Activated T-helper 9 cell treated with anti-CD3 and anti-CD28 coated beads, Interleukin-2, amount 50 U/mL, for 16 hours (primary cell): Measurements from ENCODE around the gene AAK1.
"Not testable (repeated sequence)": the region's sequence is repeated elsewhere in the genome, so short reads cannot be mapped to it uniquely, and the experiment has no call there.

Experiments
- DNase-seq: peaks from one replicate; pipeline ENCODE4 v3.0.0-alpha.2; 2020; ENCODE audit warnings: low read depth

AAK1 gene

DNA sequence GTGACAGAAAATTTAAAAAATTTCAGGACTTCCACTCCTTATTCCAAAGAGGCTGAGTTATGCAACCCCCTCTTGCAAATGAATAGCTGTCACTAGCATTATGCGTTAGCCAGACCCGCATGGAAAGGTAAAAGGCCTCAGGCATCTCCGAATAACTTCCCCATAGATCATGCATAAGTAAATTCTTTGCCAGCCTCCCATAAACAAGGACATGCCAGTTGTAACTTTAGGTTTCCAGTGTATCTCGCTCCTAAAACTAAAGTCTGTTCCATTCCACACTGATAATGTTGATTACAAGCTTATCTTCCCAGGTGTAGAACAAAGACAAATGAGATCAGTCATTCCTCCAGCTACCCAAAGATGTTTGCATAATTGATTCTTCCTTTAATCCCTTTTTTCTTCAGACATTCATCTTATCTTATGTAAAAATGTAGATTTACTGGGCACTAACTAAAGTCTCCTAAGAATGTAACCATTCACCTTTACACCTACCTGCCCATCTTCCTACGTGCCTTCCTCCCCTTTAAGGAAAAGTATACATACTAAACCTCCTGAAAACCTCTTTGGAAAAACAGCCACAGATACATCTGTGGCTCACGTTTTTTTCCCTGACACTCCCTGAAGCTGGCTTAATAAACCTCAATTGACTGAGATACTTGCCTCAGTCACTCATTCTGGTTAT lies 192.7 kb downstream of the AAK1 start:
- DNase-seq: no peak

DNA sequence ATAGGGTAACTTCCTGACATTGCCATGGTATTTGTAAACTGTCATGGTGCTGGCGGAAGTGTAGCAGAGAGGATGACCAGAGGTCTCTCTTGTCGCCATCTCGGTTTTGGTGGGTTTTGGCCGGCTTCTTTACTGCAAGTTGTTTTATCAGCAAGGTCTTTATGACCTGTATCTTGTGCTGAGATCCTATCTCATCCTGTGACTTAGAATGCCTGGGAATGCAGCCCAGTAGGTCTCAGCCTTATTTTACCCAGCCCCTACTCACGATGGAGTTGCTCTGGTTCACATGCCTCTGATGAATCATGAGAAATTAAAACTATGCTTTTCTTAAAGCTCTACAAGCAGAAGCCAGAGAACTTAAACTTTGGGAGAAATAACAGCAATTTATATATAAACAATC lies 193.6 kb downstream of the AAK1 start:
- DNase-seq: no peak

DNA sequence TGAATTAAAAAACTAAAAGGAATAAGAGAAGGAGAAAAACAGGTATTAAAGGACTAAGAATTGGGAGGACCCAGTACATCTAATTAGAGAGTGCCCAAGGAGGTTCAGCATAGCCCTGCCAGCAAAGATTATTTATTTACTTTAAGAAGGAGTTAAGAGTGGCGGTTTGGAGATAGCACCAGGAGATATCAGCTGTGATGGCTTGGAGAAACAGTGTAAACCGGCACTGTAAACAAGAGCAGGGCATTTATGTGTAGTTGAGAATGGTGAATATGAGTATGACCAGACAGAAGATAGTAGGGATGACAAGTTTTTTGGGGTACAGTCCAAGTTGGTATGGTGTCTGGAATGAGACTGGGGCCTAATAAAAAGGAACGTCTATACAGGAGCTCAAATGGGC lies 199.9 kb downstream of the AAK1 start:
- not testable (repeated sequence) for DNase-seq

DNA sequence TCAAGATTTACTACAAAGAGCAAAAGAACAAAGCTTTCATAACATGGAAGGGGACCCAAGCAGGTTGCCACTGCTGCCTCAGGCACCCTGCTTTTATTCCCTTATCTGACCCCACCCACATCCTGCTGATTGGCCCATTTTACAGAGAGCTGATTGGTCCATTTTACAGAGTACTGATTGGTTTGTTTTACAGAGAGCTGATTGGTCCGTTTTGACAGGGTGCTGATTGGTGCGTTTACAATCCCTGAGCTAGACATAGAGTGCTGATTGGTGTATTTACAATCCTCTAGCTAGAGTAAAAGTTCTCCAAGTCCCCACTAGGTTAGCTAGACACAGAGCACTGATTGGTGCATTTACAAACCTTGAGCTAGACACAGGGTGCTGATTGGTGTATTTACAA lies 204.0 kb downstream of the AAK1 start:
- DNase-seq: not testable (repeated sequence)

DNA sequence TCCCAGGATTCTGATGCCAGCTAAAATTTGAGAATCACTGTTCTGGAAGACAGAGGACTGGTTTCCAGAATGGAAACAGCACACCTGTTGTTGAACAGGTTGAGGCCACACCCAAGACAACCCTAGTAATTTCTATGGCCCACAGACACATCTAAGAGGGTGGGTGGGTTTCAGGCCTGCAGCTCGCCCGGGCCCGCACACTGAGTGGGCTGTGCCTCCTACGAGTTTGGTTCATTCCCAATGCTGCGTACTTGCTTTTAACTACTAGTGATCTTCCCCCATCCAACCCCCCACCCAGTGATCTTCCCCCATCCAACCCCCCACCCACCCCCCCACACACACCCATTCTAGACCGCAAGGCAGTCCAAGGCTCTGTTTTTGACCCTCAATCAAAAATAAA lies 205.0 kb downstream of the AAK1 start:
- no peak for DNase-seq

DNA sequence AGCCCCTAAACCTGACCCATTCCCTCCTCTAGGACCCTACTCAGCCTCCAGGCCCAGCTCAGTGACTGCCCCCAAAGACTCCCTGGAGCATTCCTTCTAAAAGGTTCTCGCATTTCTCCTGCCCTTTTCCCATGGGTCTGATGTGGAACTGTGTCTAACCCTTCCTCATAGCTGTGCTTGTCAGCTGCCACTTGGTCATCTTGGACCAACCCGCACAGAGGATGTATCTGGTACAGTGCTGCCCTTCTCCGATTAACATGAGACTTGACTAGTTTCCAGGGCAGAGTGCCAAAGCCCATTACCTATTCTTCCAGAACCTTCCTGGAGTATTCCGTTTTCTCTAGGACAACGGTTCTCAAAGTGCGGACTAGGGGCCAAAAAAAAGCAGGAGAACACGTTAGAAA lies 205.8 kb downstream of the AAK1 start:
- DNase-seq: no peak

DNA sequence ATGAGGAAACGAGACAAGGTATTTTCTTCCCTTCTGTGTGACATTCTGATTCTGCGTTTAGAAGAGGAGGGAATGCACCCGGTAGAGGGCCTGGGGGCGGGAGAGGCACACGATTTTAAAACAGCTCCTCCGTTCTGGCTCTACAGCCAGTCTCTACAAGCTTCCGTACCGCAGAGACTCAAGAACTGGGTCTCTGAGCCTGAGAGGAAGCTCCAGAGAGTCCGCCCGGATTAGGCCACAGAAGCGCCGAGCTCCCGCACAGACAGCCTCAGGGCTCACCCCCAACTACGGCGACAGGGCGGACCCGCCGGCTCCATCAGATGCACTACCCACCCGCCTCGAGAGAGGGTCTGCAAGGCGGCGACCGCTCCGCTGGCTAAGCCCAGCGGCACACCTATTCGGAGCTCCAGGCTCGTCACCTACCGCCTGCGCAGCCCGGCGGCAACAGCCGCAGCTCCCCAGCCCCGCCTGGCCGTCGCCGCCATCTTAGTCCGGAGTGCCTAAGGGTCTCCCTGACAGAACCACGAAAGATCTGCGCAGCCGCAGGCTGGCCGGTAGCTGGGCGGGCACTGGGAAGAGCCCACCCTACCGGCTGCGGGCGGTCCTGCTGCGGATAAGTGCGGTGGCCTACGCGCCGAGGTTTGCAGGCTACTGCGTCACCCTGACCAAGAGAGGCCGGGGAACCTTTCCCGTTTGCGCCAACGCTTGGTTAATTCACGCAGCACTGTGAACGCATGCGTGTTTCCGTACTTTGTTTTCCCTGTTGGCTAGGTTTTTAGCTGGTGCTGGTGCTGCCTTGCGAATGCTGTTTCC lies 206.4 kb downstream of the AAK1 start, which contains the start of gene NFU1:
NFU1 (minus strand) TSS at position 498 of the 813 bp plus-strand sequence; CDS start at position 485, 13 bp downstream.
- peak; percentile 79 for DNase-seq

DNA sequence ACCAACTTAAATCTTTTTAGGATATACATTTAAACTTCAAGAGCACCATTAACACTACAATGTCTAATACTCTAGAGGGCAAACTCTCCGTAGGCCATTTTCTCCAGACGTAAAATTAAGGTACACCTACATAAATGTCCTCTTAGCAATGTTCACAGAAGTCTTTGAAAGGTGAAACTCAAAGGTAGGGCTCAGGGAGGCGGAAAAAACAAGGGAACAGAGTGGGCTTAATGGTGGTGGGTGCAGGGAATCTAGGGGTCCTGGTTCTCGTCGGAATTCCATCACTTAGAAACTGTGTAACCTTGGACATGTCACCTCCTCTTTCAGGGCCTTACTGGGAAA lies 207.0 kb downstream of the AAK1 start:
- DNase-seq: no peak

DNA sequence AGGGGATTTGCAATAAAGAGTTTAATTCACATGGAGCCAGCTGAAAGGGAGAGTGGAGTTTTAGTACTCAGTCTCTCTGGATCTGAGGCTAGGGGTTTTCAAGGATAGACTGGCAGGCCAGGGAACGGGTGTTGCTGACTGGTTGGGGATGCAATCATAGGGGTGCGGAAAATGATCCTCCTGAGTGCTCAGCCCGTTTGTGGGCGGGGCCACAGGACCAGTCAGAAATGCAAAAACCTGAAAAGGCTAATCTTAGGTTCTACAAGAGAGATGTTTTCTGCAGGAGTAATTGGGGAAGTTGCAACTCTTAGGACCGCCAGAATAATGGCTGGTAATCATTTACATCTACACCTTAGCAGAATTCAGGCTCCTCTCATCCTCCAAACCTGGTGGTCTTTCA lies 208.8 kb downstream of the AAK1 start:
- no peak for DNase-seq

DNA sequence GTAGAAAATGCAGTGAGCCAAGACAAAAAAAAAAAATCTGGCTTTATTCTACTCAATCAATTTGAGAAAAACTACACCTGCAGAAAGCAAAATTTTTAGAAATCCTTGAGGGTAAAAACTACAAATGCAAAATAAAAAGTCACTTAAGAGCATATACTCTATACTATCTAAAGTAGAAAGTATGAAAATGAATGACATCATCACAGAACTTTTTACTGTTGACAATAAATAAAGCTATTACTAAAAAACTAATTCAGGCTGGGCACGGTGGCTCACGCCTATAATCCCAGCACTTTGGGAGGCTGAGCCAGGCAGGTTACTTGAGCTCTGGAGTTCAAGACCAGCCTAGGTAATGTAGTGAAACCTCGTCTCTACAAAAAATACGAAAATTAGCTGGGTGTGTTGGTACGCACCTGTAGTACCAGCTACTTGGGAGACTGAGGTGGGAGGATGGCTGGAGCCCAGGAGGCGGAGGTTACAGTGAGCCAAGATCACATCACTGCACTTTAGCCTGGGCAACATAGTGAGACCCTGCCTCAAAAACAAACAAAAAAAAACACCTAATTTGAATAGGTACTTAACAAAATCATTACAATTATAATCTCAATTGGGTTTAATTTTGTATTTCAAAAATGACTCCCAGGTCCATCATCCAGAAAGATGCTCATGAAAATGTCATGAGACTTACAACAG lies 213.9 kb downstream of the AAK1 start:
- DNase-seq: no peak

DNA sequence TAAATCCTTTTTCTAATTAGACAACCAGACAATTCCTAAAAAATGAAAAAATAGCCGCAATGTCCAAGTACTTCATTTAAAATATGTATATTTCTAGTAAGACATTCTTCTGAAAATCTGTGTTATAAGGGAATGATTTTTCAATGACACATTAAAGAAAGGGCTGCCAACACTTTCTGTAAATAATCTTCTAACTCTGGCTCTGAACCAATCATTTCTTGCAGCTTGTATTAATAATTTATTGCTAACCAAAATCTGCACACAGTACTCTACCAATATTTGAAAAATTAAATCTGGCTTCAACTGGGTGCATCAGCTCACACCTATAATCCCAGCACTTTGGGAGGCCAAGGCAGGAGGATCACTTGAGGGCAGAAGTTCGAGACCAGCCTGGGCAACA lies 214.6 kb downstream of the AAK1 start:
- no peak for DNase-seq

DNA sequence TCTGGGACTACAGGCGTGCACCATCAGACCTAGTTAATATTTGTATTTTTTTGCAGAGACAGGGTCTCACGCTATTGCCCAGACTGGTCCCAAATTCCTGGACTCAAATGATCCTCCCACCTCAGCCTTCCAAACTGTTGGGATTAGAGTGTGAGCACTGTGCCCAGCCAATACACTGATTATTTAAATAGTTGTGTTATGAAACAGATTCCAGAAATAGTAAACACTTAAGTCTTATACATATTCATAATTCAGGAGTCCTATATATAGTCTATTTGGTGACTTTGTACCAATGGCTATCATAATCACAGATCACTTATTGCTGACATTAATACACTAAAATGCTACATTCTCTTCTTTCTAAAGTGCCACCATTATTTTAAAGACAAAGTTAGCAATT lies 219.1 kb downstream of the AAK1 start:
- DNase-seq: no peak

DNA sequence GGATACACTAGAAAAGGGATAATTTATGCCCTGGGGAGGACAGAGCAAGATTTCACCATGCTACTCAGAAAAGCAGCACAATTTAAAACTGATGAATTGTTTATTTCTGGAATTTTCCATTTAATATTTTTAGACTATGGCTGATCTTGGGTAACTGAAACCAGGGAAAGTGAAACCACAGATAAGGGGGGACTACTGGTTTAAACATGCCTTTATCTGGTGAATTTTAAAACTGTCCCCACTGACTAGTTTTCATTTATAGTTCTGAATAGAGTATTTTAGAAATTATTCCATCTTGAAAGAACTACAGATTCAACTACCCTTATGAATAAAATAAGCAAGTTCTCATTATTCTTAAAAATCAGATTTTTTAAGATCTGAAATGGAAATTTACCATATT lies 221.3 kb downstream of the AAK1 start:
- no peak for DNase-seq

DNA sequence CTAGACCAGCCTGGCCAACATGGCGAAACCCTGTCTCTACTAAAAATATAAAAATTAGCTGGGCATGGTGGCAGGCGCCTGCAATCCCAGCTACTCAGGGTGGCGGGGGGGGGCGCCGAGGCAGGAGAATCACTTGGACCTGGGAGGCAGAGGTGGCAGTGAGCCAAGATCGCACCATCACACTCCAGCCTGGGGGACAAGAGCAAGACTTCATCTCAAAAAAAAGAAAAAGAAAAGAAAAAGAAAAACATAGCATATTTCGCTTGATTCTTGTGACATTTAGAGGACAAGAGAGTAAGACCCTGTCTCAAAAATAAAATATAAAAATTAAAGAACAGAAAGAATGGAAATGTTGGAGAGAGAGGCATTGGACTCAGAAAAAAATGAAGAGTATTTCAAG lies 224.4 kb downstream of the AAK1 start:
- not testable (repeated sequence) for DNase-seq

DNA sequence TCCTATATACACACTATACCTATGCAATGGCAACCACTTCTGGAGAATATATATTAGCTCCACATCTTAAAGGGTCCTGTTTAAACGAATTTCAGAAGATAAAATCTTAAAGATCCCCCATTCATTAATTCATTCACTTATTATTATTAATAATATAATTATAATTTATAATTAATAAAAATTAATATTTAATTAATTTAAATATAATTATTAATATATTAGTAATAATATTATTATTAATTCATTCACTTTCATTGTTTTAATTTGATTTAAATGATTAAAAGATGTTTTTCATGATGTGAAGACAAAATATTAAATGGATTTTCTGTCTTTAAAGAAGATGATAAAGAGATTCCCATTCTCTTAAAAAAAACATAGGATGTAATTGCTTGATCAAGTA lies 227.4 kb downstream of the AAK1 start:
- DNase-seq: no peak
